ENCODE results near the gene MYO9A. TPM values are rescaled to one million over a fixed set of nuclear protein-coding genes. Genes with fewer than 3 reads are reported as not detected.
"Not testable (repeated sequence)": the region's sequence is repeated elsewhere in the genome, so short reads cannot be mapped to it uniquely, and the experiment has no call there.

The MYO9A gene
- total RNA-seq, 1 donor from 2014 or later = 38.5 TPM

GRCh38 chr15:72009222-72009621, 108.7 kb downstream of the MYO9A start:
- no peak overlapping the region for H3K27ac Mint-ChIP-seq
- Histone ChIP-seq H3K27me3 (no peaks in the 10 kb centered on the region), H3K27ac (peak overlapping the region; percentile 43), H3K9ac (no peak overlapping the region), H4K20me1 (ENCODE audit: low read depth) (peaks cover 3% of the 10 kb centered on the region), H3K79me2 (ENCODE audit: low read depth) (no peaks in the 10 kb centered on the region), H3K36me3 (no peaks in the 10 kb centered on the region), H2AFZ (replicated peaks) (no peak overlapping the region), H3F3A (ENCODE audit: low read depth) (no peaks in the 10 kb centered on the region), H3K9me3 (ENCODE audit: low read depth) (no peaks in the 10 kb centered on the region), H3K4me1 (no peaks in the 10 kb centered on the region), H3K4me2 (no peak overlapping the region), H3K4me3 (no peak overlapping the region)
- no peaks in the 10 kb centered on the region for H3K4me1 Mint-ChIP-seq
- H3K36me3 Mint-ChIP-seq = no peaks in the 10 kb centered on the region
- no peak for DNase-seq (ENCODE audit: low spot score)
- no peaks in the 10 kb centered on the region for H3K27me3 Mint-ChIP-seq (ENCODE audit: insufficient read depth, low read depth)
- no peak overlapping the region for H3K4me3 Mint-ChIP-seq
- TF ChIP-seq CTCF (IDR thresholded peaks at IDR 0.05) (no peak), EZH2phosphoT487 (IDR thresholded peaks at IDR 0.05) (no peak)
- H3K9me3 Mint-ChIP-seq = no peaks in the 10 kb centered on the region

- H3K4me3 Mint-ChIP-seq = no peak overlapping the region
- DNase-seq (ENCODE audit: low spot score) = no peak
Measured at GRCh38 chr15:72006382-72006781, 111.6 kb downstream of the MYO9A start.

GRCh38 chr15:72005483-72005882, 112.5 kb downstream of the MYO9A start:
- H2AFZ ChIP-seq (replicated peaks) = no peak overlapping the region
- no peak for TF ChIP-seq EZH2phosphoT487 (IDR thresholded peaks at IDR 0.05)
- Mint-ChIP-seq H3K4me1 (no peaks in the 10 kb centered on the region), H3K27ac (no peak overlapping the region), H3K4me3 (no peak overlapping the region), H3K9me3 (no peaks in the 10 kb centered on the region), H3K27me3 (ENCODE audit: insufficient read depth, low read depth) (no peaks in the 10 kb centered on the region), H3K36me3 (peaks cover 1% of the 10 kb centered on the region)
- no peaks in the 10 kb centered on the region for H3F3A ChIP-seq (ENCODE audit: low read depth)
- no peaks in the 10 kb centered on the region for H3K79me2 ChIP-seq (ENCODE audit: low read depth)
- no peak overlapping the region for H3K4me3 ChIP-seq
- H3K36me3 ChIP-seq = no peaks in the 10 kb centered on the region
- H3K9me3 ChIP-seq (ENCODE audit: low read depth) = no peaks in the 10 kb centered on the region
- H3K27ac ChIP-seq = no peak overlapping the region
- H3K27me3 ChIP-seq = no peaks in the 10 kb centered on the region
- H3K4me2 ChIP-seq = no peak overlapping the region
- no peaks in the 10 kb centered on the region for H4K20me1 ChIP-seq (ENCODE audit: low read depth)
- DNase-seq (ENCODE audit: low spot score) = no peak
- H3K4me1 ChIP-seq = no peaks in the 10 kb centered on the region
- no peak overlapping the region for H3K9ac ChIP-seq

More at GRCh38 chr15:72006382-72006781, 111.6 kb downstream of the MYO9A start:
- no peaks in the 10 kb centered on the region for H3F3A ChIP-seq (ENCODE audit: low read depth)
- H3K36me3 ChIP-seq = no peaks in the 10 kb centered on the region
- TF ChIP-seq EZH2 (IDR thresholded peaks at IDR 0.05) (no peak), EZH2phosphoT487 (IDR thresholded peaks at IDR 0.05) (no peak), CTCF (IDR thresholded peaks at IDR 0.05) (no peak)
- Mint-ChIP-seq H3K27ac (no peak overlapping the region), H3K9me3 (no peaks in the 10 kb centered on the region), H3K36me3 (peaks cover 1% of the 10 kb centered on the region), H3K4me1 (no peaks in the 10 kb centered on the region), H3K27me3 (ENCODE audit: insufficient read depth, low read depth) (no peaks in the 10 kb centered on the region)
- no peaks in the 10 kb centered on the region for H4K20me1 ChIP-seq (ENCODE audit: low read depth)
- no peak overlapping the region for H2AFZ ChIP-seq (replicated peaks)
- no peak overlapping the region for H3K9ac ChIP-seq
- H3K79me2 ChIP-seq (ENCODE audit: low read depth) = no peaks in the 10 kb centered on the region
- H3K27me3 ChIP-seq = no peaks in the 10 kb centered on the region
- H3K4me3 ChIP-seq = no peak overlapping the region
- H3K4me2 ChIP-seq = no peak overlapping the region
- no peak overlapping the region for H3K27ac ChIP-seq
- H3K9me3 ChIP-seq (ENCODE audit: low read depth) = no peaks in the 10 kb centered on the region
- no peaks in the 10 kb centered on the region for H3K4me1 ChIP-seq

GRCh38 chr15:71999807-72000206, 118.1 kb downstream of the MYO9A start:
- Histone ChIP-seq H3K27ac (no peak overlapping the region), H3K9ac (no peak overlapping the region), H3K9me3 (ENCODE audit: low read depth) (no peaks in the 10 kb centered on the region), H3K4me2 (no peak overlapping the region), H3F3A (ENCODE audit: low read depth) (no peaks in the 10 kb centered on the region), H3K4me1 (no peaks in the 10 kb centered on the region), H3K4me3 (no peak overlapping the region), H3K79me2 (ENCODE audit: low read depth) (no peaks in the 10 kb centered on the region), H3K36me3 (peaks cover 6% of the 10 kb centered on the region), H3K27me3 (no peaks in the 10 kb centered on the region), H4K20me1 (ENCODE audit: low read depth) (no peaks in the 10 kb centered on the region), H2AFZ (replicated peaks) (no peak overlapping the region)
- Mint-ChIP-seq H3K4me3 (no peak overlapping the region), H3K9me3 (no peaks in the 10 kb centered on the region), H3K4me1 (no peaks in the 10 kb centered on the region), H3K36me3 (peaks cover 7% of the 10 kb centered on the region), H3K27me3 (ENCODE audit: insufficient read depth, low read depth) (no peaks in the 10 kb centered on the region), H3K27ac (no peak overlapping the region)
- DNase-seq (ENCODE audit: low spot score) = no peak
- TF ChIP-seq EZH2phosphoT487 (IDR thresholded peaks at IDR 0.05) = no peak
- TF ChIP-seq CTCF (IDR thresholded peaks at IDR 0.05) = no peak
- no peak for TF ChIP-seq EZH2 (IDR thresholded peaks at IDR 0.05)

- H3K27me3 ChIP-seq; H3K36me3 ChIP-seq; H3K27ac Mint-ChIP-seq; H3K36me3 Mint-ChIP-seq; H2AFZ ChIP-seq (replicated peaks); H4K20me1 ChIP-seq (ENCODE audit: low read depth); H3F3A ChIP-seq (ENCODE audit: low read depth); H3K4me2 ChIP-seq; H3K4me1 ChIP-seq; H3K4me3 ChIP-seq; H3K9me3 ChIP-seq (ENCODE audit: low read depth); DNase-seq (ENCODE audit: low spot score); H3K9ac ChIP-seq; H3K27me3 Mint-ChIP-seq (ENCODE audit: insufficient read depth, low read depth); H3K4me3 Mint-ChIP-seq; H3K9me3 Mint-ChIP-seq; H3K27ac ChIP-seq; H3K4me1 Mint-ChIP-seq; H3K79me2 ChIP-seq (ENCODE audit: low read depth): not testable (repeated sequence)
Measured at GRCh38 chr15:71998717-71999116, 119.2 kb downstream of the MYO9A start.

Data from neural progenitor cell (in vitro differentiated cells).